ENCODE results near the gene INSIG1.

The INSIG1 gene

DNA sequence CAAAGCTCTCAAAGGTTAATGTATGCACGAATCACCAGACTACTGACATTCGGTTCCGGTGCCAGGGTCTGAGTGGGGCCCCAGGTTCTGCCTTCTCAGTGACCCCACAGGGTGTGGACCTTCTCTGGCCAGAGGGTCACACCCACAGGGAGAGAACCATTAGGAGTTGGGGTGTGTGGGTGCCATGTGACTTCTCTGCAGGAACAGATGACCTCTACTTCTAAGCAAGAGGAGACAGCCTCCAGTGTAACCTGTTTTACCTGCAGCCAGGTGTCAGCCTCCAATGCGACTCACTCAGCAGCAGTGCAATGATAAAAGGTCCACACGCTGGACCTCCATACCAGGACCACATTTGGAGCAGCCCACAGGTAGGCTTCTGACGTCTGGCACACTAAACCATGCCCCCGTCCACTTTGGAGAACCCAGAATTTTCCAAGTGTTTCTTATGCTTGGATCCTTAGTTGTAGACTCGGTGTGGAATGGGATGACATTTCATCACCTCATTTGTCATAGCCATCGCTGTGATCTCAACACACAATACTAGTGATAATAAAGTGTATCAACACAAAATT, 16.2 kb upstream of the INSIG1 start:
- TF ChIP-seq TCF4 (CRISPR knock-in tag; IDR thresholded peaks at IDR 0.05; ENCODE audit: borderline replicate concordance) (no peak), CSDC2 (CRISPR knock-in tag; IDR thresholded peaks at IDR 0.05) (no peak), ESRRG (CRISPR knock-in tag; IDR thresholded peaks at IDR 0.05) (no peak), TOX (CRISPR knock-in tag; IDR thresholded peaks at IDR 0.05; ENCODE audit: borderline replicate concordance) (no peak), ZNF8 (CRISPR knock-in tag; IDR thresholded peaks at IDR 0.05) (no peak), OSR1 (CRISPR knock-in tag; IDR thresholded peaks at IDR 0.05) (no peak), RARB (CRISPR knock-in tag; IDR thresholded peaks at IDR 0.05) (no peak), GLIS3 (CRISPR knock-in tag; IDR thresholded peaks at IDR 0.05) (no peak), ISL1 (CRISPR knock-in tag; IDR thresholded peaks at IDR 0.05) (no peak), ZFP3 (CRISPR knock-in tag; IDR thresholded peaks at IDR 0.05) (no peak), SNAI2 (CRISPR knock-in tag; IDR thresholded peaks at IDR 0.05) (no peak), ZNF70 (CRISPR knock-in tag; IDR thresholded peaks at IDR 0.05) (no peak), ZFP30 (CRISPR knock-in tag; IDR thresholded peaks at IDR 0.05) (no peak), ZC3H10 (CRISPR knock-in tag; IDR thresholded peaks at IDR 0.05) (no peak), ARNTL (CRISPR knock-in tag; IDR thresholded peaks at IDR 0.05; ENCODE audit: borderline replicate concordance, low read depth) (no peak)
- TF ChIP-seq, protein P1, sequence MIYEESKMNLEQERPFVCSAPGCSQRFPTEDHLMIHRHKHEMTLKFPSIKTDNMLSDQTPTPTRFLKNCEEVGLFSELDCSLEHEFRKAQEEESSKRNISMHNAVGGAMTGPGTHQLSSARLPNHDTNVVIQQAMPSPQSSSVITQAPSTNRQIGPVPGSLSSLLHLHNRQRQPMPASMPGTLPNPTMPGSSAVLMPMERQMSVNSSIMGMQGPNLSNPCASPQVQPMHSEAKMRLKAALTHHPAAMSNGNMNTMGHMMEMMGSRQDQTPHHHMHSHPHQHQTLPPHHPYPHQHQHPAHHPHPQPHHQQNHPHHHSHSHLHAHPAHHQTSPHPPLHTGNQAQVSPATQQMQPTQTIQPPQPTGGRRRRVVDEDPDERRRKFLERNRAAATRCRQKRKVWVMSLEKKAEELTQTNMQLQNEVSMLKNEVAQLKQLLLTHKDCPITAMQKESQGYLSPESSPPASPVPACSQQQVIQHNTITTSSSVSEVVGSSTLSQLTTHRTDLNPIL (CRISPR knock-in tag; IDR thresholded peaks at IDR 0.05; ENCODE audit: low read depth), result no peak
- TF ChIP-seq, protein P2, sequence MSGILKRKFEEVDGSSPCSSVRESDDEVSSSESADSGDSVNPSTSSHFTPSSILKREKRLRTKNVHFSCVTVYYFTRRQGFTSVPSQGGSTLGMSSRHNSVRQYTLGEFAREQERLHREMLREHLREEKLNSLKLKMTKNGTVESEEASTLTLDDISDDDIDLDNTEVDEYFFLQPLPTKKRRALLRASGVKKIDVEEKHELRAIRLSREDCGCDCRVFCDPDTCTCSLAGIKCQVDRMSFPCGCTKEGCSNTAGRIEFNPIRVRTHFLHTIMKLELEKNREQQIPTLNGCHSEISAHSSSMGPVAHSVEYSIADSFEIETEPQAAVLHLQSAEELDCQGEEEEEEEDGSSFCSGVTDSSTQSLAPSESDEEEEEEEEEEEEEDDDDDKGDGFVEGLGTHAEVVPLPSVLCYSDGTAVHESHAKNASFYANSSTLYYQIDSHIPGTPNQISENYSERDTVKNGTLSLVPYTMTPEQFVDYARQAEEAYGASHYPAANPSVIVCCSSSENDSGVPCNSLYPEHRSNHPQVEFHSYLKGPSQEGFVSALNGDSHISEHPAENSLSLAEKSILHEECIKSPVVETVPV (CRISPR knock-in tag; IDR thresholded peaks at IDR 0.05), result no peak
- TF ChIP-seq, protein P3, sequence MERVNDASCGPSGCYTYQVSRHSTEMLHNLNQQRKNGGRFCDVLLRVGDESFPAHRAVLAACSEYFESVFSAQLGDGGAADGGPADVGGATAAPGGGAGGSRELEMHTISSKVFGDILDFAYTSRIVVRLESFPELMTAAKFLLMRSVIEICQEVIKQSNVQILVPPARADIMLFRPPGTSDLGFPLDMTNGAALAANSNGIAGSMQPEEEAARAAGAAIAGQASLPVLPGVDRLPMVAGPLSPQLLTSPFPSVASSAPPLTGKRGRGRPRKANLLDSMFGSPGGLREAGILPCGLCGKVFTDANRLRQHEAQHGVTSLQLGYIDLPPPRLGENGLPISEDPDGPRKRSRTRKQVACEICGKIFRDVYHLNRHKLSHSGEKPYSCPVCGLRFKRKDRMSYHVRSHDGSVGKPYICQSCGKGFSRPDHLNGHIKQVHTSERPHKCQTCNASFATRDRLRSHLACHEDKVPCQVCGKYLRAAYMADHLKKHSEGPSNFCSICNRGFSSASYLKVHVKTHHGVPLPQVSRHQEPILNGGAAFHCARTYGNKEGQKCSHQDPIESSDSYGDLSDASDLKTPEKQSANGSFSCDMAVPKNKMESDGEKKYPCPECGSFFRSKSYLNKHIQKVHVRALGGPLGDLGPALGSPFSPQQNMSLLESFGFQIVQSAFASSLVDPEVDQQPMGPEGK (CRISPR knock-in tag; IDR thresholded peaks at IDR 0.05; ENCODE audit: borderline replicate concordance), result no peak

DNA sequence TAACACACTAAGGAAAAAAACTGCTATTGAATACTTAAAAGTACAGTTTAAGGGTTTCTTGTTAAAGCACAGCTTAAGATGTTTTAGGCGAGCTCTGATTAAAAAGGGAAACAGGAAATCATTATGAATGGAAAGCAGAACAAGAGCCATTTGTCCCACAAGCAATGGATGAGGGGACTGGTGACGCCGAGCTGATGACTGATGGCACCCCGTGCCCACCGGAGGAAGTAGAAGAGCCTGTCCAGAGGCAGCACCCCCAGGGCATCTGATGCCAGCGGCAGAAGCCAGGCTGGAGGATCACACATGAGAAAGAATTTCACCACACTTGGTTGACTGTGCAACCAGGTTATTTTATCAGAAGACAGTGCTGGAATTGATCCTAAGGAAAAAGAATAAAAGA, 15.0 kb upstream of the INSIG1 start:
- TF ChIP-seq BACH2 (CRISPR knock-in tag; IDR thresholded peaks at IDR 0.05; ENCODE audit: borderline replicate concordance), result no peak
- no peak for TF ChIP-seq PPARA (CRISPR knock-in tag; IDR thresholded peaks at IDR 0.05; ENCODE audit: borderline replicate concordance)
- no peak for TF ChIP-seq ARNTL (CRISPR knock-in tag; IDR thresholded peaks at IDR 0.05; ENCODE audit: borderline replicate concordance, low read depth)
- TF ChIP-seq RARB (CRISPR knock-in tag; IDR thresholded peaks at IDR 0.05), result no peak
- TF ChIP-seq, protein P4, sequence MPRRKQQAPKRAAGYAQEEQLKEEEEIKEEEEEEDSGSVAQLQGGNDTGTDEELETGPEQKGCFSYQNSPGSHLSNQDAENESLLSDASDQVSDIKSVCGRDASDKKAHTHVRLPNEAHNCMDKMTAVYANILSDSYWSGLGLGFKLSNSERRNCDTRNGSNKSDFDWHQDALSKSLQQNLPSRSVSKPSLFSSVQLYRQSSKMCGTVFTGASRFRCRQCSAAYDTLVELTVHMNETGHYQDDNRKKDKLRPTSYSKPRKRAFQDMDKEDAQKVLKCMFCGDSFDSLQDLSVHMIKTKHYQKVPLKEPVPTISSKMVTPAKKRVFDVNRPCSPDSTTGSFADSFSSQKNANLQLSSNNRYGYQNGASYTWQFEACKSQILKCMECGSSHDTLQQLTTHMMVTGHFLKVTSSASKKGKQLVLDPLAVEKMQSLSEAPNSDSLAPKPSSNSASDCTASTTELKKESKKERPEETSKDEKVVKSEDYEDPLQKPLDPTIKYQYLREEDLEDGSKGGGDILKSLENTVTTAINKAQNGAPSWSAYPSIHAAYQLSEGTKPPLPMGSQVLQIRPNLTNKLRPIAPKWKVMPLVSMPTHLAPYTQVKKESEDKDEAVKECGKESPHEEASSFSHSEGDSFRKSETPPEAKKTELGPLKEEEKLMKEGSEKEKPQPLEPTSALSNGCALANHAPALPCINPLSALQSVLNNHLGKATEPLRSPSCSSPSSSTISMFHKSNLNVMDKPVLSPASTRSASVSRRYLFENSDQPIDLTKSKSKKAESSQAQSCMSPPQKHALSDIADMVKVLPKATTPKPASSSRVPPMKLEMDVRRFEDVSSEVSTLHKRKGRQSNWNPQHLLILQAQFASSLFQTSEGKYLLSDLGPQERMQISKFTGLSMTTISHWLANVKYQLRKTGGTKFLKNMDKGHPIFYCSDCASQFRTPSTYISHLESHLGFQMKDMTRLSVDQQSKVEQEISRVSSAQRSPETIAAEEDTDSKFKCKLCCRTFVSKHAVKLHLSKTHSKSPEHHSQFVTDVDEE (CRISPR knock-in tag; IDR thresholded peaks at IDR 0.05), result no peak
- TF ChIP-seq, protein P5, sequence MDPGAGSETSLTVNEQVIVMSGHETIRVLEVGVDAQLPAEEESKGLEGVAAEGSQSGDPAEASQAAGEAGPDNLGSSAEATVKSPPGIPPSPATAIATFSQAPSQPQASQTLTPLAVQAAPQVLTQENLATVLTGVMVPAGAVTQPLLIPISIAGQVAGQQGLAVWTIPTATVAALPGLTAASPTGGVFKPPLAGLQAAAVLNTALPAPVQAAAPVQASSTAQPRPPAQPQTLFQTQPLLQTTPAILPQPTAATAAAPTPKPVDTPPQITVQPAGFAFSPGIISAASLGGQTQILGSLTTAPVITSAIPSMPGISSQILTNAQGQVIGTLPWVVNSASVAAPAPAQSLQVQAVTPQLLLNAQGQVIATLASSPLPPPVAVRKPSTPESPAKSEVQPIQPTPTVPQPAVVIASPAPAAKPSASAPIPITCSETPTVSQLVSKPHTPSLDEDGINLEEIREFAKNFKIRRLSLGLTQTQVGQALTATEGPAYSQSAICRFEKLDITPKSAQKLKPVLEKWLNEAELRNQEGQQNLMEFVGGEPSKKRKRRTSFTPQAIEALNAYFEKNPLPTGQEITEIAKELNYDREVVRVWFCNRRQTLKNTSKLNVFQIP (CRISPR knock-in tag; IDR thresholded peaks at IDR 0.05; ENCODE audit: borderline replicate concordance, low read depth), result no peak
- TF ChIP-seq, protein P3 (CRISPR knock-in tag; IDR thresholded peaks at IDR 0.05; ENCODE audit: borderline replicate concordance), result no peak
- TF ChIP-seq TOX (CRISPR knock-in tag; IDR thresholded peaks at IDR 0.05; ENCODE audit: borderline replicate concordance), result no peak
- no peak for TF ChIP-seq ZFP30 (CRISPR knock-in tag; IDR thresholded peaks at IDR 0.05)
- no peak for TF ChIP-seq ZFP3 (CRISPR knock-in tag; IDR thresholded peaks at IDR 0.05)
- no peak for TF ChIP-seq GLIS3 (CRISPR knock-in tag; IDR thresholded peaks at IDR 0.05)
- TF ChIP-seq ZNF8 (CRISPR knock-in tag; IDR thresholded peaks at IDR 0.05), result no peak
- no peak for TF ChIP-seq ZC3H10 (CRISPR knock-in tag; IDR thresholded peaks at IDR 0.05)
- no peak for TF ChIP-seq ZNF70 (CRISPR knock-in tag; IDR thresholded peaks at IDR 0.05)
- no peak for TF ChIP-seq SNAI2 (CRISPR knock-in tag; IDR thresholded peaks at IDR 0.05)
- TF ChIP-seq, protein P2 (CRISPR knock-in tag; IDR thresholded peaks at IDR 0.05), result no peak
- TF ChIP-seq OSR1 (CRISPR knock-in tag; IDR thresholded peaks at IDR 0.05), result no peak
- no peak for TF ChIP-seq ISL1 (CRISPR knock-in tag; IDR thresholded peaks at IDR 0.05)
- ATAC-seq, result no peak

More for the DNA sequence above, 16.2 kb upstream of the INSIG1 start:
- ATAC-seq, result no peak

All from SK-N-SH treated with all-trans-retinoic acid at 6 μM for 48 hours (cell line).